ENCODE data around the gene LRP4. TPM values are rescaled to one million over a fixed set of nuclear protein-coding genes. Genes with fewer than 3 reads are reported as not detected.
"Not testable (repeated sequence)": the region's sequence is repeated elsewhere in the genome, so short reads cannot be mapped to it uniquely, and the experiment has no call there.

Gene LRP4
- polyA plus RNA-seq, 5 donors, result 20.1 to 36.0 (median 24.2) TPM

GRCh38 chr11:46930089-46930488, 11.7 kb upstream of the LRP4 start:
- DNase-seq, result no peak

GRCh38 chr11:46928701-46929100, 10.4 kb upstream of the LRP4 start:
- not testable (repeated sequence) for DNase-seq

- not testable (repeated sequence) for DNase-seq
Observed at GRCh38 chr11:46927928-46928327, 9.6 kb upstream of the LRP4 start.

- no peak for DNase-seq
Observed at GRCh38 chr11:46920755-46921154, 2.4 kb upstream of the LRP4 start.

GRCh38 chr11:46918788-46919513, 601 bp upstream of the LRP4 start:
- DNase-seq, result no peak

GRCh38 chr11:46917762-46918082, 628 bp downstream of the LRP4 start:
- no peak for DNase-seq

GRCh38 chr11:46917109-46917761, 1.1 kb downstream of the LRP4 start:
- no peak for DNase-seq

GRCh38 chr11:46916286-46917108, 1.9 kb downstream of the LRP4 start:
- DNase-seq, result no peak

GRCh38 chr11:46914910-46915309, 3.4 kb downstream of the LRP4 start:
- DNase-seq, result no peak

GRCh38 chr11:46914363-46914762, 4.0 kb downstream of the LRP4 start:
- no peak for DNase-seq

GRCh38 chr11:46913484-46913883, 4.9 kb downstream of the LRP4 start:
- no peak for DNase-seq

- no peak for DNase-seq
Observed at GRCh38 chr11:46912526-46913150, 5.7 kb downstream of the LRP4 start.

GRCh38 chr11:46907606-46908005, 10.7 kb downstream of the LRP4 start:
- DNase-seq, result no peak

GRCh38 chr11:46906609-46907041, 11.7 kb downstream of the LRP4 start:
- no peak for DNase-seq

- no peak for DNase-seq
Observed at GRCh38 chr11:46905806-46906205, 12.5 kb downstream of the LRP4 start.

- no peak for DNase-seq
Observed at GRCh38 chr11:46903846-46904245, 14.5 kb downstream of the LRP4 start.

- no peak for DNase-seq
Observed at GRCh38 chr11:46902694-46903093, 15.7 kb downstream of the LRP4 start.

GRCh38 chr11:46901156-46901555, 17.2 kb downstream of the LRP4 start:
- no peak for DNase-seq

- DNase-seq, result no peak
Observed at GRCh38 chr11:46900091-46900746, 18.1 kb downstream of the LRP4 start.

- no peak for DNase-seq
Observed at GRCh38 chr11:46899501-46900025, 18.8 kb downstream of the LRP4 start.

GRCh38 chr11:46898396-46899095, 19.8 kb downstream of the LRP4 start:
- DNase-seq, result peak in 1 of 2 donors; percentile 30

All from right lung (tissue), 5 donors.